WTC11 (cell line): Measurements from ENCODE around the gene ROS1. TPM values are rescaled to one million over a fixed set of nuclear protein-coding genes. Genes with fewer than 3 reads are reported as not detected.

Experiments used
- ATAC-seq: fragments of 200-7000 bp; cut with Tn5 transposase; 2 replicates; pipeline ENCODE4 v1.10.0; 2021; ENCODE audit warnings: mild to moderate bottlenecking, moderate library complexity
- CTCF ChIA-PET: fragments of 300-600 bp; sonication (Branson Sonifier 250); formaldehyde crosslinking; loops from one replicate; lab custom pipeline; 2021; ENCODE audit warnings: antibody characterized with exemption; lab: Charles Lee
- POLR2A ChIA-PET: fragments of 350-600 bp; sonication (Branson Sonifier 250); formaldehyde crosslinking; loops from one replicate; lab custom pipeline; 2021; ENCODE audit warnings: antibody characterized with exemption; lab: Charles Lee
- DNase-seq: peaks from one replicate; pipeline ENCODE4 v3.0.0; 2021; ENCODE audit warnings: low spot score
- H3K27ac Mint-ChIP-seq: 2 replicates; pipeline ENCODE4 v1.8.0; 2021; ENCODE audit warnings: mixed read lengths
- H3K27me3 Mint-ChIP-seq: 2 replicates; pipeline ENCODE4 v1.8.0; 2021; ENCODE audit warnings: low read depth, mild to moderate bottlenecking, moderate library complexity, mixed read lengths
- H3K36me3 Mint-ChIP-seq: 2 replicates; pipeline ENCODE4 v1.8.0; 2021; ENCODE audit warnings: mixed read lengths
- H3K4me1 Mint-ChIP-seq: 2 replicates; pipeline ENCODE4 v1.8.0; 2022; ENCODE audit warnings: mixed read lengths
- H3K4me3 Mint-ChIP-seq: 2 replicates; pipeline ENCODE4 v1.8.0; 2021; ENCODE audit warnings: mild to moderate bottlenecking, moderate library complexity, mixed read lengths
- H3K9me3 Mint-ChIP-seq: 2 replicates; pipeline ENCODE4 v1.8.0; 2021; ENCODE audit warnings: mixed read lengths
- ARID4B ChIP-seq: sonication (generic); formaldehyde crosslinking; IDR thresholded peaks from 2 replicates; pipeline ENCODE4 v1.8.0; 2023; ENCODE audit warnings: missing genetic modification reagents, mild to moderate bottlenecking, borderline replicate concordance
- ATF3 ChIP-seq: sonication (generic); formaldehyde crosslinking; conservative IDR thresholded peaks from 2 replicates; pipeline ENCODE4 v1.8.1; 2022; ENCODE audit warnings: mild to moderate bottlenecking, missing genetic modification reagents
- ATF6 ChIP-seq: sonication (generic); formaldehyde crosslinking; IDR thresholded peaks from 2 replicates; pipeline ENCODE4 v1.8.1; 2023; ENCODE audit warnings: mild to moderate bottlenecking, missing genetic modification reagents
- ELF4 ChIP-seq: sonication (generic); formaldehyde crosslinking; IDR thresholded peaks from 2 replicates; pipeline ENCODE4 v1.8.1; 2022; ENCODE audit warnings: low read depth, mild to moderate bottlenecking, moderate library complexity, missing genetic modification reagents
- ERG ChIP-seq: fragments of 250-450 bp; sonication (Bioruptor Pico); IDR thresholded peaks from 2 replicates; pipeline ENCODE4 v1.8.0; 2021; ENCODE audit warnings: mild to moderate bottlenecking
- FOXK1 ChIP-seq: sonication (generic); formaldehyde crosslinking; IDR thresholded peaks from 2 replicates; pipeline ENCODE4 v1.8.0; 2022; ENCODE audit warnings: mild to moderate bottlenecking, moderate library complexity, missing genetic modification reagents
- GRHL2 ChIP-seq: fragments of 250-450 bp; sonication (Bioruptor Pico); IDR thresholded peaks from 2 replicates; pipeline ENCODE4 v1.8.0; 2022; ENCODE audit warnings: mild to moderate bottlenecking, moderate library complexity; ENCODE audit not compliant: insufficient replicate concordance, severe bottlenecking
- HMGA2 ChIP-seq: fragments of 250-450 bp; sonication (Bioruptor Pico); IDR thresholded peaks from 2 replicates; pipeline ENCODE4 v1.4.0; 2021; ENCODE audit warnings: mild to moderate bottlenecking, moderate library complexity
- KAT7 ChIP-seq: sonication (generic); formaldehyde crosslinking; IDR thresholded peaks from 2 replicates; pipeline ENCODE4 v1.8.1; 2023; ENCODE audit warnings: missing genetic modification reagents, mild to moderate bottlenecking, borderline replicate concordance
- NFE2L1 ChIP-seq: sonication (generic); formaldehyde crosslinking; IDR thresholded peaks from 2 replicates; pipeline ENCODE4 v1.8.1; 2023; ENCODE audit warnings: missing genetic modification reagents
- OVOL2 ChIP-seq: fragments of 250-450 bp; sonication (Bioruptor Pico); IDR thresholded peaks from 2 replicates; pipeline ENCODE4 v1.9.0; 2021; ENCODE audit warnings: mild to moderate bottlenecking, borderline replicate concordance
- SMAD4 ChIP-seq: sonication (generic); formaldehyde crosslinking; IDR thresholded peaks from 2 replicates; pipeline ENCODE4 v1.8.0; 2022; ENCODE audit warnings: mild to moderate bottlenecking, missing genetic modification reagents
- ZNF121 ChIP-seq: sonication (generic); formaldehyde crosslinking; IDR thresholded peaks from 2 replicates; pipeline ENCODE4 v1.8.0; 2023; ENCODE audit warnings: missing genetic modification reagents
- ZNF138 ChIP-seq: sonication (generic); formaldehyde crosslinking; conservative IDR thresholded peaks from 2 replicates; pipeline ENCODE4 v1.8.1; 2022; ENCODE audit warnings: mild to moderate bottlenecking, moderate library complexity, missing genetic modification reagents
- ZNF317 ChIP-seq: sonication (generic); formaldehyde crosslinking; IDR thresholded peaks from 2 replicates; pipeline ENCODE4 v1.8.1; 2023; ENCODE audit warnings: low read depth, mild to moderate bottlenecking, moderate library complexity, missing genetic modification reagents, borderline replicate concordance
- ZNF416 ChIP-seq: fragments of 250-450 bp; sonication (Bioruptor Pico); IDR thresholded peaks from 2 replicates; pipeline ENCODE4 v1.9.0; 2021; ENCODE audit warnings: mild to moderate bottlenecking, inconsistent platforms
- ZNF532 ChIP-seq: fragments of 250-450 bp; sonication (Bioruptor Pico); IDR thresholded peaks from 2 replicates; pipeline ENCODE4 v1.9.0; 2021; ENCODE audit warnings: mild to moderate bottlenecking, borderline replicate concordance
- ZNF671 ChIP-seq: fragments of 250-450 bp; sonication (Bioruptor Pico); IDR thresholded peaks from 2 replicates; pipeline ENCODE4 v1.8.0; 2021; ENCODE audit warnings: mild to moderate bottlenecking
- total RNA-seq: library from RNA; stranded (reverse); gene quantifications from 3 replicates; pipeline ENCODE4 v1.2.3, GENCODE V29; 2021
- TF ChIP-seq, protein P1 (sequence below): sonication (generic); formaldehyde crosslinking; IDR thresholded peaks from 2 replicates; pipeline ENCODE4 v1.8.0; 2022; ENCODE audit warnings: mild to moderate bottlenecking, missing genetic modification reagents

Gene ROS1
- total RNA-seq, 1 experiment from 2014 or later, result 0.02 TPM

- Mint-ChIP-seq H3K27ac (no peak overlapping the region), H3K9me3 (no peaks in the 10 kb centered on the region), H3K27me3 (no peaks in the 10 kb centered on the region), H3K4me1 (no peaks in the 10 kb centered on the region)
- CTCF ChIA-PET, result no interaction called here
- POLR2A ChIA-PET, result no interaction called here
- TF ChIP-seq GRHL2 (CRISPR knock-in tag), result no peak
- TF ChIP-seq NFE2L1 (CRISPR knock-in tag), result no peak
- no peak for TF ChIP-seq ARID4B (CRISPR knock-in tag)
- no peak for TF ChIP-seq ZNF138 (CRISPR knock-in tag)
- no peak for TF ChIP-seq ZNF317 (CRISPR knock-in tag)
- no peak for TF ChIP-seq FOXK1
- TF ChIP-seq ATF6 (CRISPR knock-in tag), result no peak
- TF ChIP-seq ZNF671 (CRISPR knock-in tag), result no peak
- no peak for TF ChIP-seq ZNF121 (CRISPR knock-in tag)
- TF ChIP-seq HMGA2 (CRISPR knock-in tag), result no peak
- TF ChIP-seq ZNF532 (CRISPR knock-in tag), result no peak
- no peak for TF ChIP-seq ATF3 (CRISPR knock-in tag)
- TF ChIP-seq SMAD4 (CRISPR knock-in tag), result no peak
- TF ChIP-seq, all 79 proteins: peak for 0
- Mint-ChIP-seq H3K36me3 (no peaks in the 10 kb centered on the region), H3K4me3 (no peak overlapping the region)
- no peak for ATAC-seq
- no peak for DNase-seq
Observed at GRCh38 chr6:117380298-117380697, 45.4 kb downstream of the ROS1 start.

DNA sequence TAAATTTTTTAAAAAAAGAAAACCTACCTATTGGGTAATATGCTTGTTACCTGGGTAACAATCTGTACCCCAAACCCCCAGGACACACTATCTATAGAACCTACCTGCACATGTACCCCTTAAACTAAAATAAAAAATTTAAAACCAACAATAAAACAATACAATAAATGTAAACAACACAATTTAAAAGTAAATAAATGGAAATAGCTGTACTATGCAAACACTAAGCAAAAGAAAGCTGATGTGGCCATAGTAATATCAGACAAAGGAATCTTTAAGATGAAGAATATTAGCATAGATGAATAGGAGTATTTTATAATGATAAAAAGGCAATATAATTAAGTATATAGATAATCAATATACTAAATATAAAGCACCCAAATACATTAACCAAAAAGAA is 50.3 kb downstream of the ROS1 start:
- no peaks in the 10 kb centered on the region for H3K27me3 Mint-ChIP-seq
- peaks cover 21% of the 10 kb centered on the region for H3K9me3 Mint-ChIP-seq
- 0 out of 2 replicates have a peak, but pooled peaks cover 2% of the 10 kb centered on the region for H3K36me3 Mint-ChIP-seq
- CTCF ChIA-PET, result no interaction called here
- ATAC-seq (no peak), DNase-seq (no peak)
- no peak overlapping the region for H3K27ac Mint-ChIP-seq
- peaks cover 12% of the 10 kb centered on the region for H3K4me1 Mint-ChIP-seq
- POLR2A ChIA-PET, result no interaction called here
- no peak overlapping the region for H3K4me3 Mint-ChIP-seq
- TF ChIP-seq NFE2L1 (CRISPR knock-in tag), result no peak
- TF ChIP-seq, protein P1, sequence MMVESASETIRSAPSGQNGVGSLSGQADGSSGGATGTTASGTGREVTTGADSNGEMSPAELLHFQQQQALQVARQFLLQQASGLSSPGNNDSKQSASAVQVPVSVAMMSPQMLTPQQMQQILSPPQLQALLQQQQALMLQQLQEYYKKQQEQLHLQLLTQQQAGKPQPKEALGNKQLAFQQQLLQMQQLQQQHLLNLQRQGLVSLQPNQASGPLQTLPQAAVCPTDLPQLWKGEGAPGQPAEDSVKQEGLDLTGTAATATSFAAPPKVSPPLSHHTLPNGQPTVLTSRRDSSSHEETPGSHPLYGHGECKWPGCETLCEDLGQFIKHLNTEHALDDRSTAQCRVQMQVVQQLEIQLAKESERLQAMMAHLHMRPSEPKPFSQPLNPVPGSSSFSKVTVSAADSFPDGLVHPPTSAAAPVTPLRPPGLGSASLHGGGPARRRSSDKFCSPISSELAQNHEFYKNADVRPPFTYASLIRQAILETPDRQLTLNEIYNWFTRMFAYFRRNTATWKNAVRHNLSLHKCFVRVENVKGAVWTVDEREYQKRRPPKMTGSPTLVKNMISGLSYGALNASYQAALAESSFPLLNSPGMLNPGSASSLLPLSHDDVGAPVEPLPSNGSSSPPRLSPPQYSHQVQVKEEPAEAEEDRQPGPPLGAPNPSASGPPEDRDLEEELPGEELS (CRISPR knock-in tag), result no peak
- no peak for TF ChIP-seq KAT7 (CRISPR knock-in tag)
- no peak for TF ChIP-seq SMAD4 (CRISPR knock-in tag)
- no peak for TF ChIP-seq OVOL2
- TF ChIP-seq ELF4 (CRISPR knock-in tag), result no peak
- no peak for TF ChIP-seq ZNF671 (CRISPR knock-in tag)
- TF ChIP-seq ZNF416 (CRISPR knock-in tag), result no peak
- TF ChIP-seq ERG (CRISPR knock-in tag), result no peak
